H1 (cell line): ENCODE data around the gene PRKCSH. TPM values are rescaled to one million over a fixed set of nuclear protein-coding genes. Genes with fewer than 3 reads are reported as not detected.

Experiments
- BACH1 ChIP-seq: IDR thresholded peaks from 2 replicates; pipeline ENCODE4 v1.6.1; 2012; ENCODE audit warnings: low read length, improper control_type of control experiment
- CHD7 ChIP-seq: fragments of 300-600 bp; sonication (generic); IDR thresholded peaks from 2 replicates; pipeline ENCODE4 v1.7.1; 2012; ENCODE audit warnings: low read length, moderate library complexity, mild to moderate bottlenecking, inconsistent platforms; ENCODE audit not compliant: insufficient replicate concordance
- EGR1 ChIP-seq: IDR thresholded peaks from 2 replicates; pipeline ENCODE4 v1.6.1; 2011; ENCODE audit warnings: low read depth, low read length, borderline replicate concordance
- MAFK ChIP-seq: IDR thresholded peaks from 2 replicates; pipeline ENCODE4 v1.6.1; 2012; ENCODE audit warnings: low read depth, mild to moderate bottlenecking, improper control_type of control experiment, low read length
- POU5F1 ChIP-seq: IDR thresholded peaks from 2 replicates; pipeline ENCODE4 v1.6.1; 2011; ENCODE audit warnings: low read depth, mild to moderate bottlenecking, low read length, moderate library complexity
- RAD21 ChIP-seq, 2 experiments: IDR thresholded peaks in 1 of 2; conservative IDR thresholded peaks in 1 of 2; 2 replicates each; pipeline ENCODE4 v1.6.1; 2011; ENCODE audit warnings: low read depth in 2 of 2, low read length in 2 of 2, improper control_type of control experiment in 1 of 2, inconsistent platforms in 1 of 2, mild to moderate bottlenecking in 1 of 2, moderate library complexity in 1 of 2
- USF2 ChIP-seq: IDR thresholded peaks from 2 replicates; pipeline ENCODE4 v1.6.1; 2011; ENCODE audit warnings: low read length, improper control_type of control experiment
- polyA plus RNA-seq, 7 experiments: library from polyadenylated mRNA; depleted of rRNA in 3 of 7; stranded (reverse) in 5 of 7; unstranded in 2 of 7; fragments of >200 nt in 5 of 7; fragments of 200-250 nt in 2 of 7; gene quantifications; 1 replicate in 5 of 7; 2 replicates in 1 of 7; 4 replicates in 1 of 7; pipeline versions ENCODE4 v1.2.1 to v1.2.3, GENCODE V29; 2011 to 2013; ENCODE audit warnings: missing spikeins in 2 of 7, mixed read lengths in 2 of 7
- total RNA-seq: library from RNA; stranded (reverse); fragmentation: NEBNext Ultra II Directional; extraction: Animal tissue kit (Norgen Biotek cat#: 25700); gene quantifications from 2 replicates; pipeline ENCODE4 v1.2.1, GENCODE V29; 2021

The PRKCSH gene
- total and polyA plus RNA-seq, 2 of the 8 experiments (the other 6 are each of a cell fraction or from before 2014, with no cell fraction given), result 97.2 to 337 TPM

GRCh38 chr19:11437955-11438354 is 2.5 kb downstream of the PRKCSH start (continued):
- no peak for TF ChIP-seq BACH1
- TF ChIP-seq POU5F1, result no peak
- TF ChIP-seq RAD21 (IDR thresholded peaks at IDR 0.05 in 1 of 2, conservative IDR thresholded peaks at IDR 0.05 in 1 of 2; ENCODE audit: low read depth in 2 of 2, low read length in 2 of 2), result no peak
- TF ChIP-seq MAFK, result no peak
- no peak for TF ChIP-seq EGR1
- TF ChIP-seq CHD7, result no peak
- TF ChIP-seq USF2, result no peak
